ENCODE data around the gene GGPS1.

Gene GGPS1

GRCh38 chr1:235339746-235340145, 11.4 kb downstream of the GGPS1 start:
- no peak for DNase-seq (ENCODE audit: low read depth)
- TF ChIP-seq CTCF (IDR thresholded peaks at IDR 0.05; ENCODE audit: control insufficient read depth, extremely low read depth, insufficient read depth), result no peak
- H3K4me3 ChIP-seq (ENCODE audit: low read depth, low read length), result no peak overlapping the region

GRCh38 chr1:235341334-235341733, 13.0 kb downstream of the GGPS1 start:
- TF ChIP-seq CTCF (IDR thresholded peaks at IDR 0.05; ENCODE audit: control insufficient read depth, extremely low read depth, insufficient read depth), result no peak
- no peak overlapping the region for H3K4me3 ChIP-seq (ENCODE audit: low read depth, low read length)
- no peak for DNase-seq (ENCODE audit: low read depth)

- DNase-seq (ENCODE audit: low read depth), result no peak
- no peak overlapping the region for H3K4me3 ChIP-seq (ENCODE audit: low read depth, low read length)
- no peak for TF ChIP-seq CTCF (IDR thresholded peaks at IDR 0.05; ENCODE audit: control insufficient read depth, extremely low read depth, insufficient read depth)
These were observed 13.7 kb downstream of the GGPS1 start for GRCh38 chr1:235342039-235342438.

- no peak for DNase-seq (ENCODE audit: low read depth)
- no peak for TF ChIP-seq CTCF (IDR thresholded peaks at IDR 0.05; ENCODE audit: control insufficient read depth, extremely low read depth, insufficient read depth)
- no peak overlapping the region for H3K4me3 ChIP-seq (ENCODE audit: low read depth, low read length)
These were observed 14.1 kb downstream of the GGPS1 start for GRCh38 chr1:235342471-235342870.

- H3K4me3 ChIP-seq (ENCODE audit: low read depth, low read length), result no peak overlapping the region
- no peak for TF ChIP-seq CTCF (IDR thresholded peaks at IDR 0.05; ENCODE audit: control insufficient read depth, extremely low read depth, insufficient read depth)
- DNase-seq (ENCODE audit: low read depth), result no peak
These were observed 15.4 kb downstream of the GGPS1 start for GRCh38 chr1:235343726-235344125.

GRCh38 chr1:235351441-235351840, 23.1 kb downstream of the GGPS1 start:
- DNase-seq (ENCODE audit: low read depth), result no peak
- TF ChIP-seq CTCF (IDR thresholded peaks at IDR 0.05; ENCODE audit: control insufficient read depth, extremely low read depth, insufficient read depth), result no peak
- no peak overlapping the region for H3K4me3 ChIP-seq (ENCODE audit: low read depth, low read length)

GRCh38 chr1:235351898-235352297, 23.5 kb downstream of the GGPS1 start:
- no peak overlapping the region for H3K4me3 ChIP-seq (ENCODE audit: low read depth, low read length)
- no peak for TF ChIP-seq CTCF (IDR thresholded peaks at IDR 0.05; ENCODE audit: control insufficient read depth, extremely low read depth, insufficient read depth)
- DNase-seq (ENCODE audit: low read depth), result no peak

Data from LNCaP clone FGC (cell line).